Suprapubic skin (tissue), 4 donors: ENCODE measurements around the gene PRSS53. TPM values are rescaled to one million over a fixed set of nuclear protein-coding genes. Genes with fewer than 3 reads are reported as not detected.

Experiments used
- DNase-seq, 2 donors: peaks; one replicate each; pipeline ENCODE4 v3.0.0-alpha.2; 2019; ENCODE audit warnings: low spot score in 2 of 2
- H3K27ac ChIP-seq: fragments of 200-600 bp; sonication (generic); one replicate; pipeline ENCODE4 v1.5.1; 2019
- H3K27me3 ChIP-seq: fragments of 200-600 bp; sonication (generic); one replicate; pipeline ENCODE4 v1.5.1; 2019
- H3K36me3 ChIP-seq: fragments of 200-600 bp; sonication (generic); one replicate; pipeline ENCODE4 v1.5.1; 2019
- H3K4me1 ChIP-seq: fragments of 200-600 bp; sonication (generic); one replicate; pipeline ENCODE4 v1.5.1; 2019
- H3K4me3 ChIP-seq: fragments of 200-600 bp; sonication (generic); one replicate; pipeline ENCODE4 v1.5.1; 2019; ENCODE audit warnings: mild to moderate bottlenecking
- H3K9me3 ChIP-seq: fragments of 200-600 bp; sonication (generic); one replicate; pipeline ENCODE4 v1.5.1; 2019
- CTCF ChIP-seq, 2 donors: fragments of 200-600 bp in 1 of 2; fragments of 450-650 bp in 1 of 2; sonication (generic) in 1 of 2; IDR thresholded peaks; one replicate each; pipeline ENCODE4 v1.5.1; 2016 to 2019; ENCODE audit warnings: antibody characterized with exemption in 2 of 2, mild to moderate bottlenecking in 1 of 2, moderate library complexity in 1 of 2
- EP300 ChIP-seq: sonication (generic); formaldehyde crosslinking; IDR thresholded peaks from one replicate; pipeline ENCODE4 v1.6.1; 2017; ENCODE audit warnings: antibody characterized with exemption
- POLR2A ChIP-seq, 2 donors: fragments of 450-650 bp; IDR thresholded peaks; one replicate each; pipeline ENCODE4 v1.6.1; 2017; ENCODE audit warnings: antibody characterized with exemption in 2 of 2, mild to moderate bottlenecking in 2 of 2, moderate library complexity in 2 of 2
- POLR2AphosphoS5 ChIP-seq, 3 donors: sonication (generic); formaldehyde crosslinking; IDR thresholded peaks; one replicate each; pipeline ENCODE4 v1.6.1; 2017; ENCODE audit warnings: antibody characterized with exemption in 3 of 3
- WGBS: methylation state at CpG from one replicate; pipeline ENCODE4 v1.1.5; 2018; 5-methylcytosine and 5-hydroxymethylcytosine counted together
- total RNA-seq, 4 donors: library from RNA; depleted of rRNA; stranded (reverse); fragments of >200 nt; gene quantifications; one replicate each; pipeline ENCODE4 v1.1.0, GENCODE V29; 2016

Gene PRSS53
- total RNA-seq, 4 donors from 2014 or later = 2.0 to 10.0 (median 5.1) TPM

GRCh38 chr16:31038993-31039392 lies 49.8 kb downstream of the PRSS53 start:
- TF ChIP-seq CTCF (IDR thresholded peaks at IDR 0.05) (no peak), POLR2AphosphoS5 (IDR thresholded peaks at IDR 0.05) (no peak), EP300 (no peak), POLR2A (IDR thresholded peaks at IDR 0.05) (no peak)
- 100% methylated on average over 2 of the region's 2 CpGs for WGBS
- no peaks in the 10 kb centered on the region for H3K27me3 ChIP-seq
- no peak overlapping the region for H3K27ac ChIP-seq
- H3K4me1 ChIP-seq = peaks cover 13% of the 10 kb centered on the region
- peaks cover 66% of the 10 kb centered on the region for H3K36me3 ChIP-seq
- no peak for DNase-seq
- H3K9me3 ChIP-seq = no peaks in the 10 kb centered on the region
- no peak overlapping the region for H3K4me3 ChIP-seq

GRCh38 chr16:31036691-31037090 lies 52.1 kb downstream of the PRSS53 start:
- Histone ChIP-seq H3K4me1 (peaks cover 27% of the 10 kb centered on the region), H3K36me3 (peaks cover 50% of the 10 kb centered on the region), H3K27ac (no peak overlapping the region), H3K9me3 (no peaks in the 10 kb centered on the region), H3K4me3 (no peak overlapping the region), H3K27me3 (no peaks in the 10 kb centered on the region)
- DNase-seq = no peak
- WGBS = 40% methylated on average over 2 of the region's 2 CpGs
- TF ChIP-seq POLR2AphosphoS5 (IDR thresholded peaks at IDR 0.05) = no peak
- TF ChIP-seq CTCF (IDR thresholded peaks at IDR 0.05) = no peak
- no peak for TF ChIP-seq EP300
- TF ChIP-seq POLR2A (IDR thresholded peaks at IDR 0.05) = no peak

- TF ChIP-seq POLR2A (IDR thresholded peaks at IDR 0.05) (peak in 1 of 2 donors; percentile 18), CTCF (IDR thresholded peaks at IDR 0.05) (no peak), EP300 (no peak)
- H3K4me1 ChIP-seq = peaks cover 27% of the 10 kb centered on the region
- H3K27me3 ChIP-seq = no peaks in the 10 kb centered on the region
- peaks cover 27% of the 10 kb centered on the region for H3K36me3 ChIP-seq
- WGBS = 1% methylated on average over 32 of the region's 47 CpGs
- H3K27ac ChIP-seq = peak overlapping the region; percentile 96
- DNase-seq = peak; percentile 95
- H3K9me3 ChIP-seq = no peaks in the 10 kb centered on the region
- peak overlapping the region; percentile 78 for H3K4me3 ChIP-seq
Measured at GRCh38 chr16:31033709-31034492, 54.8 kb downstream of the PRSS53 start.

Other genes starting within 250 kb of the PRSS53 start
- gene BCL7C, start 194.9 kb downstream of the PRSS53 start, total RNA-seq = 10 to 100 TPM; 32.3 to 47.2 (median 43.9) TPM
- gene CTF1, start 192.3 kb downstream of the PRSS53 start, total RNA-seq = 1 to 10 TPM in 1 of 4 donors, under 1 TPM in 3; 0.30 to 1.3 (median 0.71) TPM
- 10 to 100 TPM; 21.7 to 28.7 (median 24.5) TPM for gene FBXL19, start 165.4 kb downstream of the PRSS53 start, total RNA-seq
- 10 to 100 TPM; 25.7 to 41.0 (median 32.7) TPM for gene ORAI3, start 139.9 kb downstream of the PRSS53 start, total RNA-seq
- gene SETD1A, start 131.2 kb downstream of the PRSS53 start, total RNA-seq = 10 to 100 TPM; 12.5 to 14.7 (median 13.7) TPM
- 10 to 100 TPM; 13.2 to 20.8 (median 16.0) TPM for gene HSD3B7, start 103.7 kb downstream of the PRSS53 start, total RNA-seq
- 1 to 10 TPM in 2 of 4 donors, under 1 TPM in 2; 0.55 to 3.5 (median 2.0) TPM for gene STX1B, start 78.3 kb downstream of the PRSS53 start, total RNA-seq
- 100 to 1,000 TPM in 1 of 4 donors, 10 to 100 TPM in 3; 32.5 to 118 (median 47.8) TPM for gene STX4, start 55.4 kb downstream of the PRSS53 start, total RNA-seq
- 10 to 100 TPM in 3 of 4 donors, 1 to 10 TPM in 1; 9.0 to 15.9 (median 12.6) TPM for gene ZNF668, start 14.7 kb downstream of the PRSS53 start, total RNA-seq
- 10 to 100 TPM; 19.2 to 31.7 (median 26.8) TPM for gene ZNF646, start 14.5 kb downstream of the PRSS53 start, total RNA-seq
- 10 to 100 TPM; 53.8 to 79.3 (median 68.0) TPM for gene VKORC1, start 5.9 kb upstream of the PRSS53 start, total RNA-seq
- gene BCKDK, start 19.4 kb upstream of the PRSS53 start, total RNA-seq = 10 to 100 TPM; 51.0 to 63.2 (median 58.2) TPM
- gene KAT8, start 28.7 kb upstream of the PRSS53 start, total RNA-seq = 100 to 1,000 TPM in 1 of 4 donors, 10 to 100 TPM in 3; 62.3 to 100 (median 69.8) TPM
- 100 to 1,000 TPM in 3 of 4 donors, 10 to 100 TPM in 1; 46.3 to 168 (median 140) TPM for gene PRSS8, start 46.8 kb upstream of the PRSS53 start, total RNA-seq
- 10 to 100 TPM in 2 of 4 donors, 1 to 10 TPM in 2; 2.2 to 17.8 (median 8.4) TPM for gene PRSS36, start 61.1 kb upstream of the PRSS53 start, total RNA-seq
- 100 to 1,000 TPM in 1 of 4 donors, 10 to 100 TPM in 3; 52.5 to 121 (median 58.9) TPM for gene FUS, start 91.2 kb upstream of the PRSS53 start, total RNA-seq
- 100 to 1,000 TPM in 3 of 4 donors, 10 to 100 TPM in 1; 43.8 to 162 (median 121) TPM for gene PYCARD, start 113.8 kb upstream of the PRSS53 start, total RNA-seq
- gene TRIM72, start 125.2 kb upstream of the PRSS53 start, total RNA-seq = under 1 TPM in 2 of 4 donors, not detected in 2; 0.15 to 0.17 TPM
- gene PYDC1, start 128.2 kb upstream of the PRSS53 start, total RNA-seq = 10 to 100 TPM in 2 of 4 donors, 1 to 10 TPM in 1, not detected in 1; 4.2 to 17.7 (median 13.8) TPM
- gene ITGAM, start 171.0 kb upstream of the PRSS53 start, total RNA-seq = 10 to 100 TPM in 1 of 4 donors, 1 to 10 TPM in 2, under 1 TPM in 1; 0.98 to 14.4 (median 3.8) TPM